MM.1S (cell line): Measurements from ENCODE around the gene CDV3.

Experiments used
- CTCF ChIP-seq: fragments of 300-600 bp; sonication (generic); IDR thresholded peaks from 2 replicates; pipeline ENCODE4 v1.5.1; 2016; ENCODE audit warnings: antibody characterized with exemption, low read length, mixed read lengths
- EZH2phosphoT487 ChIP-seq: fragments of 300-600 bp; sonication (generic); IDR thresholded peaks from 2 replicates; pipeline ENCODE4 v1.6.1; 2018; ENCODE audit warnings: antibody characterized with exemption, low read length

GRCh38 chr3:133540896-133541674 is 32.4 kb upstream of the CDV3 start:
- TF ChIP-seq CTCF (no peak), EZH2phosphoT487 (no peak)
